Rectal smooth muscle tissue (tissue), 1 donor: ENCODE measurements around the gene SEPHS2.

ENCODE experiments used
- H3K27ac ChIP-seq: one replicate; pipeline ENCODE4 v1.7.0; 2013; ENCODE audit warnings: low read depth, low read length, inconsistent platforms
- H3K27me3 ChIP-seq: one replicate; pipeline ENCODE4 v1.7.0; 2013; ENCODE audit warnings: low read length; ENCODE audit not compliant: control insufficient read depth, insufficient read depth
- H3K36me3 ChIP-seq: one replicate; pipeline ENCODE4 v1.7.0; 2013; ENCODE audit warnings: low read length; ENCODE audit not compliant: control insufficient read depth, insufficient read depth
- H3K4me1 ChIP-seq: one replicate; pipeline ENCODE4 v1.7.0; 2013; ENCODE audit warnings: low read length; ENCODE audit not compliant: control insufficient read depth, insufficient read depth
- H3K4me3 ChIP-seq: one replicate; pipeline ENCODE4 v1.7.0; 2013; ENCODE audit warnings: low read length
- H3K9ac ChIP-seq: one replicate; pipeline ENCODE4 v1.7.0; 2013; ENCODE audit warnings: low read length

SEPHS2 gene

GRCh38 chr16:30439720-30440348 is 5.8 kb downstream of the SEPHS2 start:
- Histone ChIP-seq H3K9ac (no peak overlapping the region), H3K4me1 (peaks cover 3% of the 10 kb centered on the region), H3K27me3 (no peaks in the 10 kb centered on the region), H3K4me3 (no peak overlapping the region), H3K27ac (no peak overlapping the region), H3K36me3 (peaks cover 5% of the 10 kb centered on the region)

- no peaks in the 10 kb centered on the region for H3K27me3 ChIP-seq
- no peaks in the 10 kb centered on the region for H3K36me3 ChIP-seq
- H3K4me3 ChIP-seq: no peak overlapping the region
- no peak overlapping the region for H3K9ac ChIP-seq
- no peaks in the 10 kb centered on the region for H3K4me1 ChIP-seq
- H3K27ac ChIP-seq: no peak overlapping the region
Observed at GRCh38 chr16:30438835-30439234, 6.8 kb downstream of the SEPHS2 start.

- Histone ChIP-seq H3K4me3 (no peak overlapping the region), H3K4me1 (no peaks in the 10 kb centered on the region), H3K27me3 (no peaks in the 10 kb centered on the region), H3K36me3 (no peaks in the 10 kb centered on the region), H3K27ac (no peak overlapping the region), H3K9ac (no peak overlapping the region)
Observed at GRCh38 chr16:30437511-30438046, 8.1 kb downstream of the SEPHS2 start.

DNA sequence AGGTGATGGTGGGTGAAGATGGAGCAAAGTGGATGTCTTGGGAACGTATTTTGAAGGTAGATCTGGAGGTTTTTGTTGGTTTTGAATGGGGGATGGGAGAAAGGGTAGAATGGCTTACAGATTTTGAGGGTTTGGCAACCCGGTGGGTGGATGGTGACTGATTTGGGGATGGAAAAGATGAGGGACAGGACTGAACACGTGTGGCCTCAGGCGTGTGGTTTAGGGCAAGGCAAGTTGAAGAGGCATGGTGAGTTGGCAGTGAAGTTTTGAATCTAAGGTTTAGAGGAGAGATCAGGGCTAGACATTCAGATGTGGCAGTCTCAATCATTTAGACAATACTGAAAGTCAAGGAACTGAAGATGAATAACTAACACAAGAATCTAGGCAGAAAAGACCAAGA is 10.8 kb downstream of the SEPHS2 start:
- Histone ChIP-seq H3K27ac (no peak overlapping the region), H3K27me3 (no peaks in the 10 kb centered on the region), H3K4me3 (no peak overlapping the region), H3K4me1 (peaks cover 4% of the 10 kb centered on the region), H3K9ac (no peak overlapping the region), H3K36me3 (no peaks in the 10 kb centered on the region)

- Histone ChIP-seq H3K9ac (peak overlapping the region; percentile 57), H3K27me3 (no peaks in the 10 kb centered on the region), H3K27ac (peak overlapping the region; percentile 66), H3K36me3 (no peaks in the 10 kb centered on the region), H3K4me3 (peak overlapping the region; percentile 52), H3K4me1 (peaks cover 9% of the 10 kb centered on the region)
Observed at GRCh38 chr16:30430428-30430970, 15.2 kb downstream of the SEPHS2 start.

- Histone ChIP-seq H3K9ac (peak within 1 kb of the TSS; percentile 71), H3K4me1 (peaks cover 9% of the 10 kb centered on the region), H3K27ac (peak within 1 kb of the TSS; percentile 66), H3K4me3 (peak within 1 kb of the TSS; percentile 78), H3K36me3 (no peaks in the 10 kb centered on the region), H3K27me3 (no peaks in the 10 kb centered on the region)
Observed at GRCh38 chr16:30429678-30430427, 15.8 kb downstream of the SEPHS2 start, which contains the start of gene DCTPP1. Gene DCTPP1 (minus strand): TSS chr16:30430030. CDS start chr16:30429980, 50 bp downstream.

DNA sequence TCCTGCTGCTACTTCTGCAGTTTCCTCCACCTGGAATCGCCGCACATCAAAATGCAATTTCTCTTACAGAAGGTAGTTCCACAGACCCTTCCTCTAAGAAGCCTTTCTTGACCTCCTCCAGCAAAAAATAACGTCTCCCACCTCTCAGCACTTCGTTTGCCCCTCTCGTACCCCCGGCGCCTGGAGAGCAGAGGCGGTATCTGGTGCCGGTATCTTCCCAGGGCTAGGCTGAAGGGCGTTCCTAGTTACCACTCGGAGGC is 16.3 kb downstream of the SEPHS2 start:
- H3K4me3 ChIP-seq: peak overlapping the region; percentile 78
- peak overlapping the region; percentile 66 for H3K27ac ChIP-seq
- H3K9ac ChIP-seq: peak overlapping the region; percentile 71
- H3K27me3 ChIP-seq: no peaks in the 10 kb centered on the region
- peaks cover 9% of the 10 kb centered on the region for H3K4me1 ChIP-seq
- H3K36me3 ChIP-seq: no peaks in the 10 kb centered on the region

DNA sequence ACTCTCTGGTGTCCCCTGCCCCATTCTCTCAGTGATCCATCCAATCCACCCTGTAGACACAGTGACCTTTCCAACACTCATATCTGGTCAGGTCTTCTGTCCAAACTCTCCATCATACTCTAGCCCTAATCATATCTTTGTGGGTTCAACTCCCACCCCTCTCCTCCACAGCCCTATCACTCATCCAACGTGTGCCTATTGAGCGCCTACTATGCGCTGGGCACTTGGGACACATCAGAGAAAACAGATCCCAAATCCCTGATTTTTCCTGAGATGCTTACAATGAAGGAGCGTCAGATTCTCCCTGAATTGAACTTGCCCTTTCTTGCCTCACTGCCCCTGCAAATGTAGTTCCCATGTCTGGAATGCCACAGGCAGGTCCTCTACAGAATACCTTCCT is 17.6 kb downstream of the SEPHS2 start:
- Histone ChIP-seq H3K27ac (no peak overlapping the region), H3K4me1 (peaks cover 9% of the 10 kb centered on the region), H3K4me3 (no peak overlapping the region), H3K27me3 (no peaks in the 10 kb centered on the region), H3K36me3 (no peaks in the 10 kb centered on the region), H3K9ac (no peak overlapping the region)

- Histone ChIP-seq H3K27ac (no peak overlapping the region), H3K27me3 (no peaks in the 10 kb centered on the region), H3K4me1 (no peaks in the 10 kb centered on the region), H3K9ac (no peak overlapping the region), H3K36me3 (peaks cover 7% of the 10 kb centered on the region), H3K4me3 (no peak overlapping the region)
Observed at GRCh38 chr16:30421010-30421409, 24.7 kb downstream of the SEPHS2 start.

GRCh38 chr16:30418350-30419181 is 27.1 kb downstream of the SEPHS2 start:
- H3K27ac ChIP-seq: peak overlapping the region; percentile 74
- peak overlapping the region; percentile 66 for H3K4me3 ChIP-seq
- peaks cover 15% of the 10 kb centered on the region for H3K36me3 ChIP-seq
- no peaks in the 10 kb centered on the region for H3K4me1 ChIP-seq
- H3K27me3 ChIP-seq: no peaks in the 10 kb centered on the region
- no peak overlapping the region for H3K9ac ChIP-seq

- H3K36me3 ChIP-seq: peaks cover 16% of the 10 kb centered on the region
- peak overlapping the region; percentile 82 for H3K27ac ChIP-seq
- H3K27me3 ChIP-seq: no peaks in the 10 kb centered on the region
- no peaks in the 10 kb centered on the region for H3K4me1 ChIP-seq
- peak overlapping the region; percentile 66 for H3K4me3 ChIP-seq
- H3K9ac ChIP-seq: no peak overlapping the region
Observed at GRCh38 chr16:30417529-30418349, 27.9 kb downstream of the SEPHS2 start.
